Fibroblast of lung (primary cell): Measurements from ENCODE around the gene LMF1. TPM values are rescaled to one million over a fixed set of nuclear protein-coding genes. Genes with fewer than 3 reads are reported as not detected.

ENCODE experiments used
- DNase-seq, 2 donors: peaks; one replicate each; pipeline versions ENCODE4 v3.0.0 to v3.0.0-alpha.2; 2010; ENCODE audit warnings: low read depth in 2 of 2
- H2AFZ ChIP-seq: 2 replicates; pipeline ENCODE4 v1.5.1; 2012; ENCODE audit warnings: low read length, control low read depth, inconsistent platforms
- H3K27ac ChIP-seq: 2 replicates; pipeline ENCODE4 v1.5.1; 2011; ENCODE audit warnings: low read length, control low read depth; ENCODE audit not compliant: insufficient read depth
- H3K27me3 ChIP-seq: 2 replicates; pipeline ENCODE4 v1.5.1; 2011; ENCODE audit warnings: mild to moderate bottlenecking, low read length; ENCODE audit not compliant: control insufficient read depth, insufficient read depth
- H3K36me3 ChIP-seq: 2 replicates; pipeline ENCODE4 v1.5.1; 2011; ENCODE audit warnings: low read length; ENCODE audit not compliant: control insufficient read depth, insufficient read depth
- H3K4me1 ChIP-seq: 2 replicates; pipeline ENCODE4 v1.5.1; 2011; ENCODE audit warnings: low read length; ENCODE audit not compliant: control insufficient read depth, insufficient read depth; ENCODE audit errors: extremely low read depth
- H3K4me2 ChIP-seq: 2 replicates; pipeline ENCODE4 v1.5.1; 2011; ENCODE audit warnings: low read length, control low read depth; ENCODE audit not compliant: insufficient read depth; ENCODE audit errors: extremely low read depth
- H3K4me3 ChIP-seq, 4 experiments: fragments of 200-600 bp in 1 of 4; sonication (generic) in 1 of 4; replicated peaks in 1 of 4; 2 replicates each; pipeline ENCODE4 v1.5.1; 2011 to 2016; ENCODE audit warnings: low read length in 4 of 4, low read depth in 3 of 4, mild to moderate bottlenecking in 3 of 4, control low read depth in 2 of 4, inconsistent platforms in 1 of 4, mixed read lengths in 1 of 4; ENCODE audit not compliant: insufficient read depth in 1 of 4; ENCODE audit errors: control extremely low read depth in 1 of 4
- H3K79me2 ChIP-seq: 2 replicates; pipeline ENCODE4 v1.5.1; 2012; ENCODE audit warnings: mild to moderate bottlenecking, low read length, inconsistent platforms; ENCODE audit not compliant: control insufficient read depth, insufficient read depth
- H3K9ac ChIP-seq: 2 replicates; pipeline ENCODE4 v1.5.1; 2011; ENCODE audit warnings: mild to moderate bottlenecking, low read length, control low read depth; ENCODE audit not compliant: insufficient read depth
- H3K9me3 ChIP-seq: 2 replicates; pipeline ENCODE4 v1.5.1; 2012; ENCODE audit warnings: low read depth, low read length; ENCODE audit not compliant: control insufficient read depth, insufficient read depth
- H4K20me1 ChIP-seq: 2 replicates; pipeline ENCODE4 v1.5.1; 2011; ENCODE audit warnings: low read length; ENCODE audit not compliant: control insufficient read depth, insufficient read depth; ENCODE audit errors: extremely low read depth
- EZH2 ChIP-seq: IDR thresholded peaks from 2 replicates; pipeline ENCODE4 v1.5.1; 2012; ENCODE audit warnings: low read length, control low read depth, mild to moderate bottlenecking; ENCODE audit errors: missing control alignments
- polyA plus RNA-seq, 2 donors: library from polyadenylated mRNA; depleted of rRNA in 1 of 2; stranded (reverse) in 1 of 2; unstranded in 1 of 2; fragments of >200 nt; gene quantifications; 2 replicates each; pipeline ENCODE4 v1.2.1, GENCODE V29; 2011 to 2012; ENCODE audit warnings: missing spikeins in 1 of 2
- total RNA-seq: library from RNA; depleted of rRNA; stranded (reverse); fragments of >200 nt; gene quantifications from 2 replicates; pipeline ENCODE4 v1.2.1, GENCODE V29; 2014
- TF ChIP-seq, protein P1 (sequence below), 2 donors: IDR thresholded peaks in 1 of 2; conservative IDR thresholded peaks in 1 of 2; 1 replicate in 1 of 2; 2 replicates in 1 of 2; pipeline ENCODE4 v1.5.1; 2011 to 2012; ENCODE audit warnings: low read length in 2 of 2, control low read depth in 1 of 2, inconsistent platforms in 1 of 2, low read depth in 1 of 2, mild to moderate bottlenecking in 1 of 2

LMF1 gene
- total and polyA plus RNA-seq, 2 donors (not counting 1 experiment from before 2014, with no cell fraction given), result 12.3 to 12.6 TPM

DNA sequence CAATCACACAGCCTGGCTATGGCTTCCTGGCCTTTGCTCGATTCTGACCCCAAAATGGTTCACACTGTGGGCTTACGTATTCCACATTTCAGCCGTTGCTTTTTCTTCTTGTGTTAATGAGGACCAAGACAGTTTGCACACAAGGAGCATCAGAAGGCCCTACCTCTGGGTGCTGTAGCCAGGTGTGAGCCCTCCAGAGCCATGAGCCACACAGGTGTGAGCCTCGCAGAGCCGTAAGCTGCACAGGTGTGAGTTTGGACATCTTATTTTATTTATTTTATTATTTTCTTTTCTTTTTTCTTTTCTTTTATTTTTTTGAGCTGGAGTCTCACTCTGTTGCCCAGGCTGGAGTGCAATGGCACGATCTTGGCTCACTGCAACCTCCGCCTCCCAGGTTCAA is 70.6 kb downstream of the LMF1 start:
- Histone ChIP-seq H3K4me2 (no peak overlapping the region), H3K9ac (no peak overlapping the region), H3K36me3 (no peaks in the 10 kb centered on the region), H3K27ac (no peak overlapping the region), H4K20me1 (no peaks in the 10 kb centered on the region), H3K27me3 (no peaks in the 10 kb centered on the region), H2AFZ (no peak overlapping the region), H3K4me1 (no peaks in the 10 kb centered on the region), H3K4me3 (no peak overlapping the region), H3K79me2 (no peaks in the 10 kb centered on the region), H3K9me3 (no peaks in the 10 kb centered on the region)
- TF ChIP-seq EZH2, result no peak
- TF ChIP-seq, protein P1, sequence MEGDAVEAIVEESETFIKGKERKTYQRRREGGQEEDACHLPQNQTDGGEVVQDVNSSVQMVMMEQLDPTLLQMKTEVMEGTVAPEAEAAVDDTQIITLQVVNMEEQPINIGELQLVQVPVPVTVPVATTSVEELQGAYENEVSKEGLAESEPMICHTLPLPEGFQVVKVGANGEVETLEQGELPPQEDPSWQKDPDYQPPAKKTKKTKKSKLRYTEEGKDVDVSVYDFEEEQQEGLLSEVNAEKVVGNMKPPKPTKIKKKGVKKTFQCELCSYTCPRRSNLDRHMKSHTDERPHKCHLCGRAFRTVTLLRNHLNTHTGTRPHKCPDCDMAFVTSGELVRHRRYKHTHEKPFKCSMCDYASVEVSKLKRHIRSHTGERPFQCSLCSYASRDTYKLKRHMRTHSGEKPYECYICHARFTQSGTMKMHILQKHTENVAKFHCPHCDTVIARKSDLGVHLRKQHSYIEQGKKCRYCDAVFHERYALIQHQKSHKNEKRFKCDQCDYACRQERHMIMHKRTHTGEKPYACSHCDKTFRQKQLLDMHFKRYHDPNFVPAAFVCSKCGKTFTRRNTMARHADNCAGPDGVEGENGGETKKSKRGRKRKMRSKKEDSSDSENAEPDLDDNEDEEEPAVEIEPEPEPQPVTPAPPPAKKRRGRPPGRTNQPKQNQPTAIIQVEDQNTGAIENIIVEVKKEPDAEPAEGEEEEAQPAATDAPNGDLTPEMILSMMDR (conservative IDR thresholded peaks at IDR 0.05 in 1 of 2, IDR thresholded peaks at IDR 0.05 in 1 of 2; ENCODE audit: low read depth in 1 of 2, low read length in 2 of 2), result no peak
- no peak for DNase-seq

DNA sequence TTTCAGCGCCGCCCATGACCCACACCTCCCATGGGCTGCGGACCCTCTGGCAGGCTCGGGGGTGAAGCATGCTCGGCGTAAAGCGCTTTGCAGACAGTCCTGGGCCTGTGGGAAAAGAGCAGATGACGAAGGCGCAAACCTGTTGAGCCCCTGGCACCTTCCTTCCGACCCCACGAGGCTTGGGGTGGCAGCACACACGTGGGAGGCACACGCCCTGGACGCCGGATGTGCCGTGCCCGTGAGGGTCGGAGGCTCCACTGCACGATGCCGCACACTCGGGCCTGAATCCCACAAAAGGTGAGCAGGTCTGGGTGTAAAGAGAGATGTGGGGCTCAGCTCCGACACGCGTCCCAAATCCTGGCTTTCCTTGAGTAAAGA is 71.1 kb downstream of the LMF1 start:
- no peaks in the 10 kb centered on the region for H3K27me3 ChIP-seq
- no peak for TF ChIP-seq EZH2
- TF ChIP-seq, protein P1 (conservative IDR thresholded peaks at IDR 0.05 in 1 of 2, IDR thresholded peaks at IDR 0.05 in 1 of 2; ENCODE audit: low read depth in 1 of 2, low read length in 2 of 2), result no peak
- no peaks in the 10 kb centered on the region for H3K4me1 ChIP-seq
- no peaks in the 10 kb centered on the region for H3K36me3 ChIP-seq
- H3K27ac ChIP-seq, result no peak overlapping the region
- DNase-seq, result no peak
- no peaks in the 10 kb centered on the region for H3K79me2 ChIP-seq
- no peaks in the 10 kb centered on the region for H4K20me1 ChIP-seq
- H3K9me3 ChIP-seq, result no peaks in the 10 kb centered on the region
- H3K4me3 ChIP-seq, result no peak overlapping the region
- no peak overlapping the region for H3K4me2 ChIP-seq
- H3K9ac ChIP-seq, result no peak overlapping the region
- H2AFZ ChIP-seq, result no peak overlapping the region

DNA sequence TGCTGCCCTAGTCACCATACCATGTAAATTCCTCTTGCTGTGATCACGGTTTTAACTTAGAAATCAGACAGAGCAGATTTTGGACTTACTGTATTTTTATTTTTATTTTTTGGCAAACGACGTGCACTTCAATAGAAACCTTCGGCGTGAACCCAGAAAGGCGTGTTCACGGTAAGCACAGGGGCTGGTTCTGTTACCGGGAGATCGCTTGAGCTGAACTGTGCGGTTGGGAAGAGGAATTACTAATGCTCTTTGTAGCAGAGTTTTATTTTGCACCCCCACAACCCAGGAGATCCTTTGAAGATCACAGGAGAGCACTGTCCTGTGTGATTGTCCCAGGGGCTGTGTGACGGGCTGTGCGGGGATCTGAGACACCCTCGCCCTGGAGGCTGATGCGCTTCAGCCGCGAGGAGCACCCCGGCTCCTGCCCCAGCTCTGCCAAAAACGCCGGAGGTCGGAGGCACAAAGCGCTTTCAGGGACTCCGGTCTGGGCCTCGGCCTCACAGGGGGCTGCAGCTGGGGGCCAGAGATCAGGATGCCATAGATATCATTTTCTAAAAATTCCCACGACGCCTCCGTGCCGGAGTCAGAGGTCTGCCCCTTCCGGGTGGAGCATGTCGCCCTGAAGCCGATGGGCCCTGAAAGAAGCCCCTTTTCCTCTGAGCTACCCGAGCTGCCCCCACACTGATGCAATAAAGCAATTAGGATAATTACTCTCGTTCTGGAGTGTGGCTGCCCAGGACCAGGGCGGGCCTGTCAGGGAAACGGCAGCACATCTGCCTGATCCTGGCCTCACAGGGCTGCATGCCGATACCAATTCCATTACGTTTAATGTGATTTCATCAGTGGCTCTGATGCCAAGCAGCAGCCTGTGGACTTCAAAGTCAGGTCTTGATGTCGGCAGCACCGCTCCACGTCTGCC is 71.8 kb downstream of the LMF1 start:
- H3K9me3 ChIP-seq, result no peaks in the 10 kb centered on the region
- no peaks in the 10 kb centered on the region for H3K36me3 ChIP-seq
- TF ChIP-seq, protein P1 (conservative IDR thresholded peaks at IDR 0.05 in 1 of 2, IDR thresholded peaks at IDR 0.05 in 1 of 2; ENCODE audit: low read depth in 1 of 2, low read length in 2 of 2), result no peak
- TF ChIP-seq EZH2, result no peak

More for the DNA sequence above, 71.8 kb downstream of the LMF1 start:
- Histone ChIP-seq H3K4me2 (no peak overlapping the region), H4K20me1 (no peaks in the 10 kb centered on the region), H3K9ac (no peak overlapping the region), H3K79me2 (no peaks in the 10 kb centered on the region), H3K27me3 (no peaks in the 10 kb centered on the region), H3K4me1 (no peaks in the 10 kb centered on the region), H2AFZ (no peak overlapping the region), H3K27ac (no peak overlapping the region), H3K4me3 (no peak overlapping the region)
- no peak for DNase-seq
